Measurements from ENCODE around the gene ABHD4. TPM values are rescaled to one million over a fixed set of nuclear protein-coding genes. Genes with fewer than 3 reads are reported as not detected.
A peak's percentile ranks its signal among the peaks of the same experiment; 100 is the strongest.

Gene ABHD4
- total RNA-seq, 4 donors from 2014 or later: 17.1 to 38.7 (median 27.6) TPM

- DNase-seq (no peak), ATAC-seq (no peak)
- no peak for TF ChIP-seq CTCF (IDR thresholded peaks at IDR 0.05 in 4 of 5, conservative IDR thresholded peaks at IDR 0.05 in 1 of 5)
- no peak for TF ChIP-seq POLR2A (IDR thresholded peaks at IDR 0.05)
- Histone ChIP-seq H3K4me1 (peaks cover 11 to 16% of the 10 kb centered on the region in 2 donors), H3K9me3 (no peaks in the 10 kb centered on the region), H3K36me3 (no peaks in the 10 kb centered on the region), H3K4me3 (no peak overlapping the region), H3K27me3 (no peaks in the 10 kb centered on the region), H3K27ac (no peak overlapping the region)
- in situ Hi-C loops (cut with MboI; ENCODE audit: low sequenced_read_pairs in 4 of 4) (loop anchor here in 3 of 4 donors (10.0 to 25.0 kb wide), 4 partner anchors 171 to 968 kb away; partner anchors contain the start of genes HOMEZ (in 2 of the 3), AP1G2 (in 1 of the 3), BCL2L2 (in 1 of the 3) and OXA1L (in 1 of the 3)), intact Hi-C loops (cut with DNase I; ENCODE audit: low total_unique reads) (loop anchor here (10.0 kb wide), 1 partner anchor 711 kb away; the partner anchor contains the start of genes BCL2L2 and PPP1R3E)
These were observed 3.9 kb upstream of the ABHD4 start for GRCh38 chr14:22594156-22594716.

- intact Hi-C loops (cut with DNase I; ENCODE audit: low total_unique reads) (loop anchor here (5.0 to 10.0 kb wide), 2 partner anchors 321 to 708 kb away; partner anchors contain the start of genes BCL2L2, PPP1R3E and RBM23), in situ Hi-C loops (cut with MboI; ENCODE audit: low sequenced_read_pairs in 4 of 4) (loop anchor here in 3 of 4 donors (10.0 to 25.0 kb wide), 4 partner anchors 168 to 966 kb away; partner anchors contain the start of genes HOMEZ (in 2 of the 3), AP1G2 (in 1 of the 3), BCL2L2 (in 1 of the 3) and OXA1L (in 1 of the 3))
- Histone ChIP-seq H3K4me3 (no peak overlapping the region), H3K27ac (no peak overlapping the region), H3K4me1 (peaks cover 21 to 28% of the 10 kb centered on the region in 2 donors), H3K36me3 (peaks cover 0 to 5% of the 10 kb centered on the region in 2 donors), H3K27me3 (no peaks in the 10 kb centered on the region), H3K9me3 (no peaks in the 10 kb centered on the region)
- no peak for ATAC-seq
- DNase-seq: no peak
- no peak for TF ChIP-seq CTCF (IDR thresholded peaks at IDR 0.05 in 4 of 5, conservative IDR thresholded peaks at IDR 0.05 in 1 of 5)
- TF ChIP-seq POLR2A (IDR thresholded peaks at IDR 0.05): no peak
These were observed 1.7 kb upstream of the ABHD4 start for GRCh38 chr14:22596354-22596879.

GRCh38 chr14:22597265-22597664 lies 835 bp upstream of the ABHD4 start:
- DNase-seq (no peak), ATAC-seq (no peak)
- H3K9me3 ChIP-seq: no peaks in the 10 kb centered on the region
- H3K4me3 ChIP-seq: peak overlapping the region in 3 of 4 donors; percentile 77 to 88 (median 82)
- intact Hi-C loops (cut with DNase I; ENCODE audit: low total_unique reads) (loop anchor here (5.0 to 10.0 kb wide), 2 partner anchors 320 to 708 kb away; partner anchors contain the start of genes BCL2L2, PPP1R3E and RBM23), in situ Hi-C loops (cut with MboI; ENCODE audit: low sequenced_read_pairs in 4 of 4) (loop anchor here in 3 of 4 donors (10.0 to 25.0 kb wide), 4 partner anchors 168 to 965 kb away; partner anchors contain the start of genes HOMEZ (in 2 of the 3), AP1G2 (in 1 of the 3), BCL2L2 (in 1 of the 3) and OXA1L (in 1 of the 3))
- TF ChIP-seq POLR2A (IDR thresholded peaks at IDR 0.05) (no peak), CTCF (IDR thresholded peaks at IDR 0.05 in 4 of 5, conservative IDR thresholded peaks at IDR 0.05 in 1 of 5) (no peak)
- no peaks in the 10 kb centered on the region for H3K27me3 ChIP-seq
- peaks cover 21 to 30% of the 10 kb centered on the region in 2 donors for H3K4me1 ChIP-seq
- H3K36me3 ChIP-seq: peaks cover 0 to 14% of the 10 kb centered on the region in 2 donors
- H3K27ac ChIP-seq: peak overlapping the region in 2 of 4 donors; percentile 97 to 98

GRCh38 chr14:22597771-22598098 lies 365 bp upstream of the ABHD4 start:
- peaks cover 0 to 18% of the 10 kb centered on the region in 2 donors for H3K36me3 ChIP-seq
- no peaks in the 10 kb centered on the region for H3K9me3 ChIP-seq
- peaks cover 21 to 30% of the 10 kb centered on the region in 2 donors for H3K4me1 ChIP-seq
- H3K4me3 ChIP-seq: peak overlapping the region; percentile 77 to 91 (median 85)
- H3K27me3 ChIP-seq: no peaks in the 10 kb centered on the region
- ATAC-seq (peak in 1 of 2 donors; percentile 2), DNase-seq (no peak)
- in situ Hi-C loops (cut with MboI; ENCODE audit: low sequenced_read_pairs in 4 of 4): loop anchor here in 3 of 4 donors (10.0 to 25.0 kb wide), 4 partner anchors 167 to 965 kb away; partner anchors contain the start of genes HOMEZ (in 2 of the 3), AP1G2 (in 1 of the 3), BCL2L2 (in 1 of the 3) and OXA1L (in 1 of the 3)
- no peak for TF ChIP-seq POLR2A (IDR thresholded peaks at IDR 0.05)
- no peak for TF ChIP-seq CTCF (IDR thresholded peaks at IDR 0.05 in 4 of 5, conservative IDR thresholded peaks at IDR 0.05 in 1 of 5)
- peak overlapping the region; percentile 89 to 98 (median 94) for H3K27ac ChIP-seq
- intact Hi-C loops (cut with DNase I; ENCODE audit: low total_unique reads): loop anchor here (1.0 to 10.0 kb wide), 5 partner anchors 8 to 707 kb away; partner anchors contain the start of genes BCL2L2, DAD1, LRP10 and PPP1R3E
